ENCODE measurements around the gene HPS1. TPM values are rescaled to one million over a fixed set of nuclear protein-coding genes. Genes with fewer than 3 reads are reported as not detected.

The HPS1 gene
- total RNA-seq, 1 experiment from 2014 or later = 19.1 TPM

DNA sequence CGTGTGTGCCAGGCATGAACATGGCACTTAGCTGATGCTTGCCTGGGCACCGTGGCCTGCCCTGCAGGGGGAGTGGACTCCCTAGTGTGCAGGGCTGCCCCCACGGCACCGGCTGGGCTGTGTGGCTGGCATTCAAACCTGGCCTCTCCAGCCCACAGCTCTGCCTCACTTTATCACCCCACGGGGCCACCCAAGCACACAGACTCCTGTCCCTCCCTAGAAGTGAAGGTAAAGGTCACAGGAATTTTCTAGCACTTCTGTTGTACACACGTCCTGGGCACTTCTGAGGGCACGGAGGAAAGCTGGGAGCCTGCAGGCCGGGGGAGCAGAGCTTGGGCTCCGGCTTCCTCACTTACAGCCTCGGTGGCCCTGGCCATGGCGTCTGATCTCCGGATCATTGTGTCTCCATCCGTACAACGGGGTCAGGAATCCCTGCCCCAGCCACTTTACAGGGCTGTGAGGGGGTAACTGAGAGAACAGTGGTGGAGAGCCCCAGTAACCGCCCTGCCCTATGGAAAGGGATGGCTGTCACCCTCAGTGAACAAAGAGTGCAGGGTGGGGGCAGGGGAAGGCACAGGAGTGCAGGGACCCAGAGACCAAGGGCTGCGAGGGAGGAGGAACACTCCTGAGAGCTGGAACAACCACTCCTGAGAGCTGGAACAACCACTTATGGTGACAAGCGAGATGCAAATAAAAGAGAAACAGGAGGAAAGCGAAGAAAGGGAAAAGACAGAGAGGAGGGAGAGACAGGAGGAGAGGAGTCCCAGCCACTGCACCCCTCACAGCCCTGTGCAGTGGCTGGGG lies 27.9 kb downstream of the HPS1 start:
- no peak overlapping the region for H2AFZ ChIP-seq (ENCODE audit: low read length)
- BruUV-seq (replicated peaks) = no TSS peak
- no peaks in the 10 kb centered on the region for H3K36me3 ChIP-seq (ENCODE audit: low read depth, low read length)
- H3K9me3 ChIP-seq (ENCODE audit: low read length) = no peaks in the 10 kb centered on the region
- H3K27me3 ChIP-seq (ENCODE audit: low read length) = no peaks in the 10 kb centered on the region
- ATAC-seq (no peak), DNase-seq (no peak)
- no peak overlapping the region for H3K27ac ChIP-seq (ENCODE audit: low read length)
- H3K4me2 ChIP-seq (ENCODE audit: low read length) = no peak overlapping the region
- peaks cover 9% of the 10 kb centered on the region for H3K79me2 ChIP-seq (ENCODE audit: low read length)
- H3K4me1 ChIP-seq (ENCODE audit: insufficient read depth, low read length) = peaks cover 15% of the 10 kb centered on the region
- intact Hi-C loops (cut with micrococcal nuclease) = no loop called here
- no peaks in the 10 kb centered on the region for H3K9me2 ChIP-seq (replicated peaks; ENCODE audit: low read length)
- TF ChIP-seq, protein P1, sequence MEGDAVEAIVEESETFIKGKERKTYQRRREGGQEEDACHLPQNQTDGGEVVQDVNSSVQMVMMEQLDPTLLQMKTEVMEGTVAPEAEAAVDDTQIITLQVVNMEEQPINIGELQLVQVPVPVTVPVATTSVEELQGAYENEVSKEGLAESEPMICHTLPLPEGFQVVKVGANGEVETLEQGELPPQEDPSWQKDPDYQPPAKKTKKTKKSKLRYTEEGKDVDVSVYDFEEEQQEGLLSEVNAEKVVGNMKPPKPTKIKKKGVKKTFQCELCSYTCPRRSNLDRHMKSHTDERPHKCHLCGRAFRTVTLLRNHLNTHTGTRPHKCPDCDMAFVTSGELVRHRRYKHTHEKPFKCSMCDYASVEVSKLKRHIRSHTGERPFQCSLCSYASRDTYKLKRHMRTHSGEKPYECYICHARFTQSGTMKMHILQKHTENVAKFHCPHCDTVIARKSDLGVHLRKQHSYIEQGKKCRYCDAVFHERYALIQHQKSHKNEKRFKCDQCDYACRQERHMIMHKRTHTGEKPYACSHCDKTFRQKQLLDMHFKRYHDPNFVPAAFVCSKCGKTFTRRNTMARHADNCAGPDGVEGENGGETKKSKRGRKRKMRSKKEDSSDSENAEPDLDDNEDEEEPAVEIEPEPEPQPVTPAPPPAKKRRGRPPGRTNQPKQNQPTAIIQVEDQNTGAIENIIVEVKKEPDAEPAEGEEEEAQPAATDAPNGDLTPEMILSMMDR (conservative IDR thresholded peaks at IDR 0.05; ENCODE audit: low read depth, low read length) = no peak
- TF ChIP-seq EZH2phosphoT487 (IDR thresholded peaks at IDR 0.05; ENCODE audit: borderline replicate concordance, low read length) (no peak), EZH2 (IDR thresholded peaks at IDR 0.05; ENCODE audit: low read length, unreplicated experiment) (no peak)
- no peaks in the 10 kb centered on the region for H4K20me1 ChIP-seq (ENCODE audit: low read length)
- no peak overlapping the region for H3K4me3 ChIP-seq (ENCODE audit: low read length)
- ChIA-PET CTCF (no interaction called here), POLR2A (ENCODE audit: unreplicated experiment) (no interaction called here)
- no peak overlapping the region for H3K9ac ChIP-seq (ENCODE audit: low read length)
- H3F3A ChIP-seq (ENCODE audit: low read length, unreplicated experiment) = no peaks in the 10 kb centered on the region

DNA sequence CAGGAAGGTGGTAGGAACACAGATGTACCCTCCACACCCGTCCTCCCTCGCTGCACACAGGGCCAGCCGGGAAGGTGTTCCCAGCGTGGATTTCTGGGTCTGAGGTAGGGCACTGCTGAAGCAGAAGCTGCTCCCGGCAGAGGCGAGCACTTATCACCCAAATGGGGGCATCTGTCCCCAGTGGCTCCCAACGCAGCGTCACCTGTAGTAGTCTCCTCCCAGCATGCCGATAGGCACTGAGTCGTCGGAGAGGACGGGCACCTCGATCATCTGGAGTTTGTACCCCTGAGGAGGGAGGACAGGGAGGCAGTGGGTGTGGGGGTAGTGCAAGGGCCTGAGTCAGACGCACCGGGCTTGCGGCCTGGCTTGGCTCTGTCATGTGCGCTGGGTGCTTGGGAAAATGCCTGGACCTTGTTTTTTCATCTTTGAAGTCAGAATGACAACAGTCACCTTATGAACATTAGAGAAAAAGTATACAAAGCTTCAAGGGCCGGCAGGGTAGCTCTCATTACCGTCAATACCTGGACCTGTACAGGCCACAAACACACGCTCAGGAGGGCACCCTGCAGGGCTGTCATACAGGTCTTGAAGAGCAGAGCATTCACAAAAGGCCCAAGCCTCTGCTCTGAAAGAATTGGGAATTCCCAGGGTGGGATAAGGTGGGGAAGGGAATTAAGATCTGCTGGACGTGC lies 28.6 kb downstream of the HPS1 start:
- CTCF ChIA-PET = no interaction called here
- Histone ChIP-seq H3K4me3 (ENCODE audit: low read length) (no peak overlapping the region), H2AFZ (ENCODE audit: low read length) (no peak overlapping the region), H3K27me3 (ENCODE audit: low read length) (no peaks in the 10 kb centered on the region), H3K4me1 (ENCODE audit: insufficient read depth, low read length) (peaks cover 15% of the 10 kb centered on the region), H3K9me2 (replicated peaks; ENCODE audit: low read length) (no peaks in the 10 kb centered on the region), H3K4me2 (ENCODE audit: low read length) (no peak overlapping the region), H3K27ac (ENCODE audit: low read length) (no peak overlapping the region), H3F3A (ENCODE audit: low read length, unreplicated experiment) (no peaks in the 10 kb centered on the region), H3K9ac (ENCODE audit: low read length) (no peak overlapping the region), H4K20me1 (ENCODE audit: low read length) (no peaks in the 10 kb centered on the region), H3K79me2 (ENCODE audit: low read length) (peaks cover 11% of the 10 kb centered on the region), H3K9me3 (ENCODE audit: low read length) (no peaks in the 10 kb centered on the region), H3K36me3 (ENCODE audit: low read depth, low read length) (no peaks in the 10 kb centered on the region)
- BruUV-seq (replicated peaks) = no TSS peak
- intact Hi-C loops (cut with micrococcal nuclease) = no loop called here
- no peak for DNase-seq
- POLR2A ChIA-PET (ENCODE audit: unreplicated experiment) = no interaction called here
- no peak for ATAC-seq
- TF ChIP-seq, protein P1 (conservative IDR thresholded peaks at IDR 0.05; ENCODE audit: low read depth, low read length) = no peak
- TF ChIP-seq EZH2 (IDR thresholded peaks at IDR 0.05; ENCODE audit: low read length, unreplicated experiment) = no peak
- no peak for TF ChIP-seq EZH2phosphoT487 (IDR thresholded peaks at IDR 0.05; ENCODE audit: borderline replicate concordance, low read length)

DNA sequence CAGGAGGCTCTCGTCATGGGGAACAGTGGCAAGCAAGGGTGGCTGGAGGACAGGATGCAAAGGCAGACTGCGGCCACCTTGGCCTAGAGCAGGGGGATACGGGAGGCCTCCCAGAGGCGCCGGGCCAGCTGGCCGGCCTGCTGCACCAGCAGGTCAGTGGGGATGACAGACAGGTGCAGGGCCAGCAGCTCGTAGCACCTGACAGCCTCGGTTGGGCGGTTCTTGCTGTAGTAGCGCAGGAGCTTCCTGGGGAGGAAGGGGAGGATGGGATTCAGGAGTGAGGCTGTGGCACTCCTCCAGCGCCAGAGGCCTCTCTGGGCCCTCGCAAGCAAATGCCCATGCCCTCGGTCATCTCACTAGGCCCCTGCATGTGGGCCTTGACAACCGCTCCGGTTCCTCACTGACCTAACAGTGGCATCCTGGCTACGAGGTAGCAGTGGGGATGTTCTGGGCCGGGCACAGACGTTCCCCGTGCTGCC lies 29.2 kb downstream of the HPS1 start:
- H3K36me3 ChIP-seq (ENCODE audit: low read depth, low read length) = no peaks in the 10 kb centered on the region
- H3K4me3 ChIP-seq (ENCODE audit: low read length) = no peak overlapping the region
- BruUV-seq (replicated peaks) = no TSS peak
- peaks cover 11% of the 10 kb centered on the region for H3K79me2 ChIP-seq (ENCODE audit: low read length)
- no peak for DNase-seq
- no peaks in the 10 kb centered on the region for H3K9me2 ChIP-seq (replicated peaks; ENCODE audit: low read length)
- POLR2A ChIA-PET (ENCODE audit: unreplicated experiment) = no interaction called here
- no peaks in the 10 kb centered on the region for H3F3A ChIP-seq (ENCODE audit: low read length, unreplicated experiment)
- H4K20me1 ChIP-seq (ENCODE audit: low read length) = no peaks in the 10 kb centered on the region
- no peak for TF ChIP-seq EZH2phosphoT487 (IDR thresholded peaks at IDR 0.05; ENCODE audit: borderline replicate concordance, low read length)
- TF ChIP-seq, protein P1 (conservative IDR thresholded peaks at IDR 0.05; ENCODE audit: low read depth, low read length) = no peak
- TF ChIP-seq EZH2 (IDR thresholded peaks at IDR 0.05; ENCODE audit: low read length, unreplicated experiment) = no peak
- H3K9me3 ChIP-seq (ENCODE audit: low read length) = no peaks in the 10 kb centered on the region
- no peak overlapping the region for H2AFZ ChIP-seq (ENCODE audit: low read length)
- H3K9ac ChIP-seq (ENCODE audit: low read length) = no peak overlapping the region
- intact Hi-C loops (cut with micrococcal nuclease) = no loop called here
- H3K27ac ChIP-seq (ENCODE audit: low read length) = no peak overlapping the region
- ATAC-seq = no peak
- no peaks in the 10 kb centered on the region for H3K27me3 ChIP-seq (ENCODE audit: low read length)
- CTCF ChIA-PET = no interaction called here
- H3K4me2 ChIP-seq (ENCODE audit: low read length) = no peak overlapping the region
- peaks cover 15% of the 10 kb centered on the region for H3K4me1 ChIP-seq (ENCODE audit: insufficient read depth, low read length)
